Colonic mucosa (tissue), 4 donors: Measurements from ENCODE around the gene S100A12. TPM values are rescaled to one million over a fixed set of nuclear protein-coding genes. Genes with fewer than 3 reads are reported as not detected.
"Not testable (repeated sequence)": the region's sequence is repeated elsewhere in the genome, so short reads cannot be mapped to it uniquely, and the experiment has no call there.

ENCODE experiments used
- DNase-seq: peaks from one replicate; pipeline ENCODE4 v3.0.0-alpha.2; 2020
- H3K27ac ChIP-seq: fragments of 200-600 bp; one replicate; pipeline ENCODE4 v1.8.0; 2021
- H3K27me3 ChIP-seq: fragments of 200-600 bp; one replicate; pipeline ENCODE4 v1.8.0; 2021
- H3K36me3 ChIP-seq: fragments of 200-600 bp; one replicate; pipeline ENCODE4 v1.8.0; 2021
- H3K4me1 ChIP-seq: fragments of 200-600 bp; one replicate; pipeline ENCODE4 v1.8.0; 2021; ENCODE audit warnings: mild to moderate bottlenecking
- H3K4me3 ChIP-seq: fragments of 200-600 bp; one replicate; pipeline ENCODE4 v1.8.0; 2021
- H3K9ac ChIP-seq, 2 donors: one replicate each; pipeline ENCODE4 v1.7.0; 2013; ENCODE audit warnings: control low read depth in 2 of 2, low read depth in 2 of 2, low read length in 2 of 2
- H3K9me3 ChIP-seq: fragments of 200-600 bp; one replicate; pipeline ENCODE4 v1.8.0; 2021
- intact Hi-C: fragments of 100-400 bp; cut with DNase I; formaldehyde crosslinking; loops from one replicate; pipeline ENCODE4 v1.14.1; 2022
- total RNA-seq, 2 donors: library from RNA; stranded (reverse); fragmentation: NEBNext Ultra II Directional in 1 of 2; extraction: Animal tissue kit (Norgen Biotek cat#: 25700) in 1 of 2; gene quantifications; one replicate each; pipeline ENCODE4 v1.2.1, GENCODE V29; 2021
- TF ChIP-seq, protein P1 (sequence below): fragments of 200-600 bp; IDR thresholded peaks from one replicate; pipeline ENCODE4 v1.8.0; 2022; ENCODE audit warnings: antibody characterized with exemption, mild to moderate bottlenecking
- donor health status: healthy.
- donor health status: DM: no; HTN: no; CAD: no.
- donor health status: DM: no; HTN: no; CAD: no.

Gene S100A12
- not detected for total RNA-seq

DNA sequence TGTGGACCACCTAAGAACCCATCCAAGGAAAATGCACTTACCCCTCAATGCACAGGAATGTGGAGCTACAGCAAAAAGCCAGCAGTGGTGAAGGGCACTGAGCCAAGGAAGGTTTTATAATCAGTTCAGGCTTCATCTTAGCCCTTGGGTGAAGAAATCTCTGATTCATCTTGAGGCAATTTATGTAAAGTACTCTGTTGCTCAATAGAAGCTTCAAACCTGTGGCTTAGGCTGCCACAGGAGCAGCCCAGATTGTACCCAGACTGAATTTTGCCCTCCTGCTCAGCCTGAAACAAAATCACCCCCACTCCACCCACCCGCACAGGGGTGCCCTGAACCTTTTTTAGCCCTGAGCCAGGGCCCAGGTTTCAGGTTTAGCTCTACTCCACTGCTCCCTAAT is at the start of gene S100A12:
Gene S100A12 (minus strand): TSS at position 111 of the 400 bp plus-strand sequence. CDS start 1,029 bp downstream, outside the sequence.
- Histone ChIP-seq H3K9me3 (no peaks in the 10 kb centered on the region), H3K4me3 (no peak within 1 kb of the TSS), H3K9ac (no peak within 1 kb of the TSS), H3K27me3 (no peaks in the 10 kb centered on the region), H3K27ac (no peak within 1 kb of the TSS), H3K36me3 (no peaks in the 10 kb centered on the region), H3K4me1 (no peaks in the 10 kb centered on the region)
- TF ChIP-seq, protein P1, sequence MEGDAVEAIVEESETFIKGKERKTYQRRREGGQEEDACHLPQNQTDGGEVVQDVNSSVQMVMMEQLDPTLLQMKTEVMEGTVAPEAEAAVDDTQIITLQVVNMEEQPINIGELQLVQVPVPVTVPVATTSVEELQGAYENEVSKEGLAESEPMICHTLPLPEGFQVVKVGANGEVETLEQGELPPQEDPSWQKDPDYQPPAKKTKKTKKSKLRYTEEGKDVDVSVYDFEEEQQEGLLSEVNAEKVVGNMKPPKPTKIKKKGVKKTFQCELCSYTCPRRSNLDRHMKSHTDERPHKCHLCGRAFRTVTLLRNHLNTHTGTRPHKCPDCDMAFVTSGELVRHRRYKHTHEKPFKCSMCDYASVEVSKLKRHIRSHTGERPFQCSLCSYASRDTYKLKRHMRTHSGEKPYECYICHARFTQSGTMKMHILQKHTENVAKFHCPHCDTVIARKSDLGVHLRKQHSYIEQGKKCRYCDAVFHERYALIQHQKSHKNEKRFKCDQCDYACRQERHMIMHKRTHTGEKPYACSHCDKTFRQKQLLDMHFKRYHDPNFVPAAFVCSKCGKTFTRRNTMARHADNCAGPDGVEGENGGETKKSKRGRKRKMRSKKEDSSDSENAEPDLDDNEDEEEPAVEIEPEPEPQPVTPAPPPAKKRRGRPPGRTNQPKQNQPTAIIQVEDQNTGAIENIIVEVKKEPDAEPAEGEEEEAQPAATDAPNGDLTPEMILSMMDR = no peak
- intact Hi-C loops = no loop called here
- no peak for DNase-seq

DNA sequence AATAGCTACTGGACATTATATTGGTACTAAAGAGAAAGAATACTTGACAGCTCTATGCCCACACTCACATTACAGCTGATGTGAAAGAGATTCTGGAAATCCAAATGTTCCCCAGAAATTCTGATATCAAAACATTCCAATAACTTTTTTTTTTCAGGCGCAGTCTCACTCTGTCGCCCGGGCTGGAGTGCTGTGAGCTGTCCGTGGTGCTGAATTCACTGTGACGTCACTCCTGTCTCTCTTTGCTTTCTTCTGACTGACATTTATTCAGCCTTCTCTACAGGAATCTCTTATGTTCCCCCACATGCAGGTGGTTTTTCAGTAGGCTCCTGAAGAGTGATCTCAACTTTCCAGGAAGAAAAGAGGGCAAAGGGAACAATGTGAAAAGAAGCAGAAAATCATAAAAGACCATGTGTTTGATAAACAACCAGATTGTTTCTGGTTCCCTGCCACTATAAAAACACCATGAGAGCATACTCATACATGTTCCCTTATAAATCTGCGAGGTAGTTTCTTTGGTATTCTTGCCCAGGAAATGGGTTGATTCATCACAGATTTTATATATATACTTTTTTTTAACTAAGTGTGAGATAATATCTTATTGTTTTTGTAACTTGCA is 47.1 kb upstream of the S100A12 start:
- no peaks in the 10 kb centered on the region for H3K9me3 ChIP-seq
- no peaks in the 10 kb centered on the region for H3K36me3 ChIP-seq
- H3K4me3 ChIP-seq = no peak overlapping the region
- H3K27ac ChIP-seq = no peak overlapping the region
- H3K4me1 ChIP-seq = no peaks in the 10 kb centered on the region
- intact Hi-C loops = no loop called here
- peak; percentile 74 for DNase-seq
- no peak overlapping the region for H3K9ac ChIP-seq
- peaks cover 4% of the 10 kb centered on the region for H3K27me3 ChIP-seq
- TF ChIP-seq, protein P1 = no peak

DNA sequence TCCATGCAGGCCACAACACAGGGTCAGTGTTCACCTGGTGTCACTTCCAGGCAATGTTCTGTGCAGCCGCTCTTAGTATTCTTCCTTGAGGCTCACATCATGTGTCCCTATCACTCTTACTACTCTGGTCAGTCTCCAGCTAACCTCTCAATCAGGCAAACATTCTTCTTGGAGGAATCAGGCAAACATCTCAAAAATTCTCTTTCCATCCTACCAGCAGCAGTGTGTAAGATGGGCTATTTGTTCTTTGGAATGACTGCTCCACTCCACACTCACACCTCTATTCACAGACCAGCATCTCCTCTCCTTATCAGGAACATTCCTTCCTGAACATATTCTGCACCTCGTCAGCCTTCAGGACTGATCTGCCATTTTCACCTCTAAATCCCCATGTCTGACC is 44.9 kb upstream of the S100A12 start:
- DNase-seq = no peak
- Histone ChIP-seq H3K9ac (no peak overlapping the region), H3K9me3 (no peaks in the 10 kb centered on the region), H3K4me3 (no peak overlapping the region), H3K4me1 (no peaks in the 10 kb centered on the region), H3K36me3 (no peaks in the 10 kb centered on the region), H3K27ac (no peak overlapping the region), H3K27me3 (peaks cover 4% of the 10 kb centered on the region)
- TF ChIP-seq, protein P1 = no peak
- intact Hi-C loops = no loop called here

DNA sequence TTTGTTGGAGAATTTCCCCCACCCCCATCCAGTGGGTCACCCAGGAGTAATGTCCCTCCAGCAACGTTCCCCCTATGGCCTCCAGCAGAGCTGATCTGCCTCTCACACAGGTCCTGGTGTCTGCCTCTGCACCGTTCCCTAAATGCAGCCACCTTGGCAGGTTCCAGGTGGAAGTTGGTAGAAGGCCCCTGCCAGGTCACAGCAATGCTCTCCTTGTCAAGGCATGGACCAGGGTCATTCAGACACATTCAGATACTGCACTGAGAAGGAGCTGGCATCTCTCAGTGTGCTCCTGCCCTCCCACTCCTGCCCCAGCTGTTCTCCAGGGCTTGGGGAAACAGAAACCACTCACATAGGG is 44.0 kb upstream of the S100A12 start:
- H3K9me3 ChIP-seq, H3K4me3 ChIP-seq, H3K27ac ChIP-seq, H3K4me1 ChIP-seq, H3K27me3 ChIP-seq, DNase-seq, H3K36me3 ChIP-seq, intact Hi-C loops, H3K9ac ChIP-seq: not testable (repeated sequence)

DNA sequence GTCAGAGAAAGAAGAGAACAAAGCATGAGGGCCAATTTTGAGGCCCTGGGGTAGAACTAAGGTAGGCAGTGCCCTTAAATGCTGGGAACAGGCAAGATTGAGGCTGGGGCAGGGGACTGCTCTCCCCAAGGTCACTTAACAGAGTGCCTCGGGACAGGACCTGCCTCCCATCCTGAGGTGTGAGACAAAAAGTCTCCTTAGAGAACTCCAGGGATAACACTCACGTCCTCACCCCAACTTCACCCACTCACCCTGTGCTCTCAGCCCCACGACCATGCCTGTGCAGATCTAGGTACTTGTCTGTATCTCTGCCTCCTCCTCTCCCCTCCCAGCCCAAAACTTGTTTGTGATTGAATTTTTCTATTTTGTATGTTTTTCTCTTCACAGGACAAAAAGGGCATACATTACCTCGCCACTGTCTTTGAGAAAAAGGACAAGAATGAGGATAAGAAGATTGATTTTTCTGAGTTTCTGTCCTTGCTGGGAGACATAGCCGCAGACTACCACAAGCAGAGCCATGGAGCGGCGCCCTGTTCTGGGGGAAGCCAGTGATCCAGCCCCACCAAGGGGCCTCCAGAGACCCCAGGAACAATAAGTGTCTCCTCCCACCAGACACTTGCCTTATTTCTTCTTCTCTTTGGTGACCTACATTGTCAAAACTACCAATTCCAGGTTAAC is 43.5 kb upstream of the S100A12 start:
- not testable (repeated sequence) for H3K27ac ChIP-seq

DNA sequence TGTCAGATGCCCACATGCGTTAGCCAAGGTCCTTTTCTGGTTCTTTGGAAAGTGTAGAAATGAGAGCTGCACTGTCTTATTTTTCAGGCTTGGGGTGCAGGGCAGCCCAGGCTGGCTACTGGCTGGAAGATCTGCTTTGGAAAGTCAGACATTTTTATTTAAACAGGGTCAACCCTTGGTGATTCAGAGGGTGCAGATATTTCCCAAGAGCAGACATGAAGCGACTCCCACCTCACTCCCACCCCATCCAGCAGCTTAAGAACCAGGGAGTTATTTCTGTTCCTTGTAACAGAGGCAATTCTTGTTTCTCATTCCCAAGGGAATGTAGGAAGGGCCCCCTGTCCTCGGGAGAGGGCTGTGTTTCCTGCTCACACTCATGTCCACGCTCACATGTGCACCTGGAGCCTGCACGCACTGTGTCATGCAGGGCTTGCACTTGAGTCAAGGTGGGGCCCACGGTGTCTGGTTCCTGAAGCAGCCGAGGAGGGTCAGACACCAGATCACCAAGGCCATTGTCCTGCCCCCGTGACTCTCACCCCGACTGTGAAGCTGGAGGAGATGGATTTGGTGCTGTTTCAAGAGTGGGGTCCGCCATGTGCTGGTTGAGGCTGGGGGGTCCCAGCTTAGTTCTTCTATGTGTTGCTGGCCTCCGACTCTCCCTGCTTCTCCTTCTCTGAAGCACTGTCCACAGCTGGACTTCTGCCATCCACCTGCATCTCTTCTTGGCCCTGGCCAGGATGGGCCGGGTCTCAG is 41.9 kb upstream of the S100A12 start:
- no peak for DNase-seq
- Histone ChIP-seq H3K4me3 (no peak overlapping the region), H3K27ac (no peak overlapping the region), H3K36me3 (no peaks in the 10 kb centered on the region), H3K4me1 (no peaks in the 10 kb centered on the region), H3K9me3 (no peaks in the 10 kb centered on the region), H3K9ac (no peak overlapping the region), H3K27me3 (no peaks in the 10 kb centered on the region)
- TF ChIP-seq, protein P1 = no peak
- intact Hi-C loops = no loop called here

More for the DNA sequence above, 43.5 kb upstream of the S100A12 start:
- H3K9ac ChIP-seq, H3K36me3 ChIP-seq, H3K27me3 ChIP-seq, H3K4me1 ChIP-seq, intact Hi-C loops, H3K9me3 ChIP-seq, H3K4me3 ChIP-seq, DNase-seq: not testable (repeated sequence)
